ENCODE measurements around the gene CGB8. TPM values are rescaled to one million over a fixed set of nuclear protein-coding genes. Genes with fewer than 3 reads are reported as not detected.
"Not testable (repeated sequence)": the region's sequence is repeated elsewhere in the genome, so short reads cannot be mapped to it uniquely, and the experiment has no call there.

Gene CGB8
- polyA plus RNA-seq, 1 donor, result not detected

GRCh38 chr19:49064768-49065611 is 16.1 kb upstream of the CGB8 start, which contains the start of gene NTF4:
NTF4 (minus strand) TSS chr19:49064818; CDS start chr19:49061997, 2,821 bp downstream.
- Histone ChIP-seq H3K4me3 (ENCODE audit: low read length) (no peak within 1 kb of the TSS), H3K9me3 (ENCODE audit: control insufficient read depth, low read depth, low read length) (peaks cover 5% of the 10 kb centered on the region), H3K4me1 (ENCODE audit: control insufficient read depth, insufficient read depth, low read length) (no peaks in the 10 kb centered on the region), H3K27ac (ENCODE audit: low read length) (no peak within 1 kb of the TSS), H3K27me3 (ENCODE audit: control insufficient read depth, insufficient read depth, low read length) (peaks cover 81% of the 10 kb centered on the region), H3K36me3 (ENCODE audit: control insufficient read depth, insufficient read depth, low read length) (no peaks in the 10 kb centered on the region)
- DNase-seq, result no peak
- no CpG with 5 or more reads among the region's 53 CpGs for WGBS (ENCODE audit: insufficient coverage, low lambda C conversion rate)

GRCh38 chr19:49064029-49064629 is 15.2 kb upstream of the CGB8 start:
- no peak overlapping the region for H3K27ac ChIP-seq (ENCODE audit: low read length)
- H3K27me3 ChIP-seq (ENCODE audit: control insufficient read depth, insufficient read depth, low read length), result peaks cover 80% of the 10 kb centered on the region
- WGBS (ENCODE audit: insufficient coverage, low lambda C conversion rate), result no CpG with 5 or more reads among the region's 10 CpGs

GRCh38 chr19:49061445-49061844 is 12.5 kb upstream of the CGB8 start:
- no peak overlapping the region for H3K27ac ChIP-seq (ENCODE audit: low read length)
- no peak for DNase-seq
- H3K27me3 ChIP-seq (ENCODE audit: control insufficient read depth, insufficient read depth, low read length), result peaks cover 90% of the 10 kb centered on the region

More at GRCh38 chr19:49064029-49064629, 15.2 kb upstream of the CGB8 start:
- H3K4me1 ChIP-seq (ENCODE audit: control insufficient read depth, insufficient read depth, low read length), result no peaks in the 10 kb centered on the region
- H3K9me3 ChIP-seq (ENCODE audit: control insufficient read depth, low read depth, low read length), result peaks cover 5% of the 10 kb centered on the region
- no peak for DNase-seq
- H3K36me3 ChIP-seq (ENCODE audit: control insufficient read depth, insufficient read depth, low read length), result no peaks in the 10 kb centered on the region
- no peak overlapping the region for H3K4me3 ChIP-seq (ENCODE audit: low read length)

GRCh38 chr19:49061000-49061399 is 12.1 kb upstream of the CGB8 start:
- peaks cover 90% of the 10 kb centered on the region for H3K27me3 ChIP-seq (ENCODE audit: control insufficient read depth, insufficient read depth, low read length)
- H3K4me1 ChIP-seq (ENCODE audit: control insufficient read depth, insufficient read depth, low read length), result peaks cover 13% of the 10 kb centered on the region
- no peak overlapping the region for H3K27ac ChIP-seq (ENCODE audit: low read length)
- peaks cover 11% of the 10 kb centered on the region for H3K9me3 ChIP-seq (ENCODE audit: control insufficient read depth, low read depth, low read length)
- no peaks in the 10 kb centered on the region for H3K36me3 ChIP-seq (ENCODE audit: control insufficient read depth, insufficient read depth, low read length)
- no peak overlapping the region for H3K4me3 ChIP-seq (ENCODE audit: low read length)
- no peak for DNase-seq
- no CpG with 5 or more reads among the region's 2 CpGs for WGBS (ENCODE audit: insufficient coverage, low lambda C conversion rate)

More at GRCh38 chr19:49061445-49061844, 12.5 kb upstream of the CGB8 start:
- Histone ChIP-seq H3K4me3 (ENCODE audit: low read length) (no peak overlapping the region), H3K4me1 (ENCODE audit: control insufficient read depth, insufficient read depth, low read length) (peaks cover 9% of the 10 kb centered on the region), H3K9me3 (ENCODE audit: control insufficient read depth, low read depth, low read length) (peaks cover 11% of the 10 kb centered on the region), H3K36me3 (ENCODE audit: control insufficient read depth, insufficient read depth, low read length) (no peaks in the 10 kb centered on the region)
- WGBS (ENCODE audit: insufficient coverage, low lambda C conversion rate), result no CpG with 5 or more reads among the region's 25 CpGs

- WGBS (ENCODE audit: insufficient coverage, low lambda C conversion rate), result 58% methylated on average over 3 of the region's 9 CpGs
- peaks cover 11% of the 10 kb centered on the region for H3K9me3 ChIP-seq (ENCODE audit: control insufficient read depth, low read depth, low read length)
- H3K36me3 ChIP-seq (ENCODE audit: control insufficient read depth, insufficient read depth, low read length), result no peaks in the 10 kb centered on the region
- no peak overlapping the region for H3K27ac ChIP-seq (ENCODE audit: low read length)
- no peak overlapping the region for H3K4me3 ChIP-seq (ENCODE audit: low read length)
- H3K4me1 ChIP-seq (ENCODE audit: control insufficient read depth, insufficient read depth, low read length), result peaks cover 15% of the 10 kb centered on the region
- DNase-seq, result no peak
- H3K27me3 ChIP-seq (ENCODE audit: control insufficient read depth, insufficient read depth, low read length), result peaks cover 85% of the 10 kb centered on the region
These were observed 10.1 kb upstream of the CGB8 start for GRCh38 chr19:49059053-49059452.

GRCh38 chr19:49058562-49058961 is 9.7 kb upstream of the CGB8 start:
- WGBS (ENCODE audit: insufficient coverage, low lambda C conversion rate), result no CpG with 5 or more reads among the region's 10 CpGs
- Histone ChIP-seq H3K4me1 (ENCODE audit: control insufficient read depth, insufficient read depth, low read length) (peaks cover 15% of the 10 kb centered on the region), H3K27me3 (ENCODE audit: control insufficient read depth, insufficient read depth, low read length) (peaks cover 80% of the 10 kb centered on the region), H3K4me3 (ENCODE audit: low read length) (no peak overlapping the region), H3K36me3 (ENCODE audit: control insufficient read depth, insufficient read depth, low read length) (no peaks in the 10 kb centered on the region), H3K27ac (ENCODE audit: low read length) (no peak overlapping the region), H3K9me3 (ENCODE audit: control insufficient read depth, low read depth, low read length) (peaks cover 11% of the 10 kb centered on the region)
- no peak for DNase-seq

GRCh38 chr19:49057636-49058234 is 8.8 kb upstream of the CGB8 start, which contains the start of gene CGB7:
CGB7 (minus strand) TSS chr19:49057749; CDS start chr19:49055375, 2,374 bp downstream.
- peaks cover 15% of the 10 kb centered on the region for H3K4me1 ChIP-seq (ENCODE audit: control insufficient read depth, insufficient read depth, low read length)
- peak within 1 kb of the TSS; percentile 35 for H3K4me3 ChIP-seq (ENCODE audit: low read length)
- no peaks in the 10 kb centered on the region for H3K36me3 ChIP-seq (ENCODE audit: control insufficient read depth, insufficient read depth, low read length)
- no CpG with 5 or more reads among the region's 38 CpGs for WGBS (ENCODE audit: insufficient coverage, low lambda C conversion rate)
- DNase-seq, result peak in 1 of 2 donors; percentile 44
- H3K27ac ChIP-seq (ENCODE audit: low read length), result no peak within 1 kb of the TSS
- H3K27me3 ChIP-seq (ENCODE audit: control insufficient read depth, insufficient read depth, low read length), result peaks cover 73% of the 10 kb centered on the region
- peaks cover 11% of the 10 kb centered on the region for H3K9me3 ChIP-seq (ENCODE audit: control insufficient read depth, low read depth, low read length)

GRCh38 chr19:49056902-49057596 is 8.1 kb upstream of the CGB8 start:
- peaks cover 15% of the 10 kb centered on the region for H3K4me1 ChIP-seq (ENCODE audit: control insufficient read depth, insufficient read depth, low read length)
- H3K9me3 ChIP-seq (ENCODE audit: control insufficient read depth, low read depth, low read length), result peaks cover 11% of the 10 kb centered on the region
- H3K36me3 ChIP-seq (ENCODE audit: control insufficient read depth, insufficient read depth, low read length); H3K4me3 ChIP-seq (ENCODE audit: low read length); DNase-seq; H3K27ac ChIP-seq (ENCODE audit: low read length): not testable (repeated sequence)
- peaks cover 69% of the 10 kb centered on the region for H3K27me3 ChIP-seq (ENCODE audit: control insufficient read depth, insufficient read depth, low read length)
- no CpG with 5 or more reads among the region's 34 CpGs for WGBS (ENCODE audit: insufficient coverage, low lambda C conversion rate)

GRCh38 chr19:49056101-49056901 is 7.4 kb upstream of the CGB8 start:
- peaks cover 7% of the 10 kb centered on the region for H3K9me3 ChIP-seq (ENCODE audit: control insufficient read depth, low read depth, low read length)
- peak overlapping the region; percentile 35 for H3K4me3 ChIP-seq (ENCODE audit: low read length)
- no peak overlapping the region for H3K27ac ChIP-seq (ENCODE audit: low read length)
- peaks cover 61% of the 10 kb centered on the region for H3K27me3 ChIP-seq (ENCODE audit: control insufficient read depth, insufficient read depth, low read length)
- H3K36me3 ChIP-seq (ENCODE audit: control insufficient read depth, insufficient read depth, low read length), result no peaks in the 10 kb centered on the region
- peak in 1 of 2 donors; percentile 48 for DNase-seq
- WGBS (ENCODE audit: insufficient coverage, low lambda C conversion rate), result no CpG with 5 or more reads among the region's 63 CpGs
- H3K4me1 ChIP-seq (ENCODE audit: control insufficient read depth, insufficient read depth, low read length), result peaks cover 15% of the 10 kb centered on the region
